ENCODE measurements around the gene LMOD2. TPM values are rescaled to one million over a fixed set of nuclear protein-coding genes. Genes with fewer than 3 reads are reported as not detected.

Gene LMOD2
- total and polyA plus RNA-seq, 9 of the 15 experiments (the other 6 are each of a cell fraction or from before 2014, with no cell fraction given), result 0.04 TPM; not detected in 8

- no peak for FAIRE-seq
- CTCF ChIA-PET (ENCODE audit: low intra/inter-chr PET ratio), result no interaction called here
- H3K36me3 ChIP-seq (ENCODE audit: control insufficient read depth, insufficient read depth, low read length), result no peaks in the 10 kb centered on the region
- no peaks in the 10 kb centered on the region; a peak in 1 of 5 replicates for H3K27me3 ChIP-seq (ENCODE audit: control insufficient read depth in 2 of 2, insufficient read depth in 2 of 2, low read length in 2 of 2)
- intact Hi-C loops (cut with micrococcal nuclease), result no loop called here
- WGBS (ENCODE audit: insufficient coverage, low coverage, missing lambda C conversion rate), result 15% methylated on average over 5 of the region's 5 CpGs
- no peak for DNase-seq (ENCODE audit: extremely low read depth in 1 of 4, low spot score in 3 of 4)
- H3K4me1 ChIP-seq (replicated peaks in 1 of 2; ENCODE audit: control insufficient read depth in 2 of 2, insufficient read depth in 2 of 2, low read length in 2 of 2), result peaks cover 0 to 6% of the 10 kb centered on the region in 2 experiments; a peak in 2 of 5 replicates
- POLR2A ChIA-PET, result no interaction called here
- no peaks in the 10 kb centered on the region for H3K79me2 ChIP-seq (ENCODE audit: control insufficient read depth, insufficient read depth, low read length)
- H3K4me3 ChIP-seq, result no peak overlapping the region
- no peaks in the 10 kb centered on the region for H3K9me1 ChIP-seq (ENCODE audit: control insufficient read depth, insufficient read depth, low read length)
- TF ChIP-seq FIP1L1 (IDR thresholded peaks at IDR 0.05; ENCODE audit: low read depth, low read length, poor library complexity, severe bottlenecking) (no peak), CREB1 (IDR thresholded peaks at IDR 0.05) (0 out of 2 replicates have a peak, but pooled peaks have one; percentile 16), CREB1 (CRISPR knock-in tag; IDR thresholded peaks at IDR 0.05) (no peak), CREM (IDR thresholded peaks at IDR 0.05; ENCODE audit: low read depth) (peak; percentile 68), RREB1 (CRISPR knock-in tag; IDR thresholded peaks at IDR 0.05) (no peak), ZNF184 (CRISPR knock-in tag; IDR thresholded peaks at IDR 0.05) (no peak), ATF1 (CRISPR knock-in tag; IDR thresholded peaks at IDR 0.05) (no peak), ATF1 (tag; IDR thresholded peaks at IDR 0.05) (peak; percentile 58), ARID3A (IDR thresholded peaks at IDR 0.05; ENCODE audit: borderline replicate concordance, low read depth, low read length) (no peak), SETDB1 (IDR thresholded peaks at IDR 0.05; ENCODE audit: low read length) (no peak), ELK3 (CRISPR knock-in tag; IDR thresholded peaks at IDR 0.05) (no peak)
- in situ Hi-C loops (cut with MboI), result no loop called here
- BruUV-seq (replicated peaks), result no TSS peak
- no peaks in the 10 kb centered on the region for H4K20me1 ChIP-seq (replicated peaks; ENCODE audit: control insufficient read depth, insufficient read depth, low read length)
- no peak overlapping the region; the same call in 1 of the 2 replicates for H2AFZ ChIP-seq (ENCODE audit: low read depth, low read length)
- no peak overlapping the region for H3K27ac ChIP-seq (ENCODE audit: extremely low read depth, low read depth, low read length)
- no peak for ATAC-seq
- H3K9ac ChIP-seq (ENCODE audit: insufficient read depth in 1 of 2, low read depth in 2 of 2, low read length in 2 of 2), result no peak overlapping the region
- no peak overlapping the region for H3K4me2 ChIP-seq (ENCODE audit: insufficient read depth, low read length)
- no peaks in the 10 kb centered on the region for H3K9me3 ChIP-seq (replicated peaks; ENCODE audit: control insufficient read depth, insufficient read depth, low read depth, low read length)
Observed at GRCh38 chr7:123628829-123629228, 26.8 kb upstream of the LMOD2 start.
